IPS DF 6.9 (cell line): ENCODE data around the gene CA10.

ENCODE experiments used
- DNase-seq: peaks from one replicate; pipeline ENCODE4 v3.0.0-alpha.2; 2013; ENCODE audit warnings: low read depth, low spot score
- H3K27ac ChIP-seq: one replicate; pipeline ENCODE4 v1.5.1; 2013; ENCODE audit warnings: low read length, control low read depth
- H3K27me3 ChIP-seq: 2 replicates; pipeline ENCODE4 v1.6.1; 2013; ENCODE audit warnings: mild to moderate bottlenecking, low read length; ENCODE audit not compliant: control insufficient read depth, insufficient read depth
- H3K36me3 ChIP-seq: 2 replicates; pipeline ENCODE4 v1.6.1; 2013; ENCODE audit warnings: low read length; ENCODE audit not compliant: control insufficient read depth, insufficient read depth
- H3K4me1 ChIP-seq: 2 replicates; pipeline ENCODE4 v1.6.1; 2013; ENCODE audit warnings: low read length; ENCODE audit not compliant: control insufficient read depth, insufficient read depth
- H3K4me3 ChIP-seq: 2 replicates; pipeline ENCODE4 v1.5.1; 2013; ENCODE audit warnings: mild to moderate bottlenecking, low read length
- H3K9me3 ChIP-seq: 2 replicates; pipeline ENCODE4 v1.6.1; 2013; ENCODE audit warnings: low read length, inconsistent platforms; ENCODE audit not compliant: control insufficient read depth, insufficient read depth
- WGBS: extraction: QIAGEN DNeasy Blood & Tissue Kit; methylation state at CpG from one replicate; pipeline ENCODE4 v1.1.7; 2013; ENCODE audit warnings: mixed read lengths, missing lambda C conversion rate; ENCODE audit not compliant: insufficient read length, insufficient coverage; 5-methylcytosine and 5-hydroxymethylcytosine counted together

Gene CA10

GRCh38 chr17:51852603-51853002 lies 305.9 kb downstream of the CA10 start:
- no peaks in the 10 kb centered on the region for H3K36me3 ChIP-seq
- DNase-seq: no peak
- no peaks in the 10 kb centered on the region for H3K9me3 ChIP-seq
- no peaks in the 10 kb centered on the region for H3K27me3 ChIP-seq
- H3K4me3 ChIP-seq: no peak overlapping the region
- H3K27ac ChIP-seq: no peak overlapping the region
- no peaks in the 10 kb centered on the region for H3K4me1 ChIP-seq

- Histone ChIP-seq H3K9me3 (no peaks in the 10 kb centered on the region), H3K4me3 (no peak overlapping the region), H3K27me3 (no peaks in the 10 kb centered on the region), H3K27ac (no peak overlapping the region), H3K36me3 (no peaks in the 10 kb centered on the region), H3K4me1 (no peaks in the 10 kb centered on the region)
- no peak for DNase-seq
- no CpG with 5 or more reads among the region's 3 CpGs for WGBS
These were observed 308.3 kb downstream of the CA10 start for GRCh38 chr17:51850201-51850600.

- Histone ChIP-seq H3K27me3 (no peaks in the 10 kb centered on the region), H3K4me3 (no peak overlapping the region), H3K36me3 (no peaks in the 10 kb centered on the region), H3K9me3 (no peaks in the 10 kb centered on the region), H3K27ac (no peak overlapping the region), H3K4me1 (no peaks in the 10 kb centered on the region)
- DNase-seq: no peak
- no CpG with 5 or more reads among the region's 3 CpGs for WGBS
These were observed 310.1 kb downstream of the CA10 start for GRCh38 chr17:51848451-51848850.

DNA sequence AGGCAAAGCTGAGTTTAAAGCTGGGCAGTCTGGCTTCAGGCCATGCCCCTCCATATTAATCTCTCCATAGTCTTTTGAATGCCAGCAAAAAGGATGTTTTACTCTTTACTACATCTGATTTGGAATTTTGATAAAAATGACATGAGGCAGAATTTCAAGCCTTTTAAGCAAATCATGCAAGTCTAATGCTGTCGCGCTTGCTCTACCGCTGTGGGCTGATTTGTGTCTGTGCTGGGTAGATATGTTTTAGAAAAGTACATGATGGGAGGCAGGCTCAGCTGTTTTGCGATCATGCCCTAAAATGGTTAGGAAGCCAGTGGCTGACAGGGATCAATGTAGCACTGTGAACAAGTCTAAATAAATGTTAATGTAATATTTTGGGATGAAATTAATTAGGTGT lies 311.9 kb downstream of the CA10 start:
- no CpG with 5 or more reads among the region's 4 CpGs for WGBS
- Histone ChIP-seq H3K4me1 (no peaks in the 10 kb centered on the region), H3K4me3 (no peak overlapping the region), H3K9me3 (no peaks in the 10 kb centered on the region), H3K27ac (no peak overlapping the region), H3K36me3 (no peaks in the 10 kb centered on the region), H3K27me3 (no peaks in the 10 kb centered on the region)
- DNase-seq: no peak

GRCh38 chr17:51845776-51846175 lies 312.7 kb downstream of the CA10 start:
- Histone ChIP-seq H3K27ac (no peak overlapping the region), H3K9me3 (no peaks in the 10 kb centered on the region), H3K27me3 (no peaks in the 10 kb centered on the region), H3K4me1 (no peaks in the 10 kb centered on the region), H3K36me3 (no peaks in the 10 kb centered on the region), H3K4me3 (no peak overlapping the region)
- DNase-seq: no peak
- WGBS: no CpG with 5 or more reads among the region's 3 CpGs

- H3K4me1 ChIP-seq: no peaks in the 10 kb centered on the region
- H3K27ac ChIP-seq: no peak overlapping the region
- no peak for DNase-seq
- H3K9me3 ChIP-seq: no peaks in the 10 kb centered on the region
- no peaks in the 10 kb centered on the region for H3K27me3 ChIP-seq
- no peak overlapping the region for H3K4me3 ChIP-seq
- H3K36me3 ChIP-seq: no peaks in the 10 kb centered on the region
These were observed 315.8 kb downstream of the CA10 start for GRCh38 chr17:51842763-51843162.

- no peak for DNase-seq
- no peaks in the 10 kb centered on the region for H3K36me3 ChIP-seq
- H3K4me1 ChIP-seq: no peaks in the 10 kb centered on the region
- no peak overlapping the region for H3K27ac ChIP-seq
- H3K4me3 ChIP-seq: no peak overlapping the region
- no peaks in the 10 kb centered on the region for H3K27me3 ChIP-seq
- no peaks in the 10 kb centered on the region for H3K9me3 ChIP-seq
- no CpG with 5 or more reads among the region's 1 CpG for WGBS
These were observed 316.8 kb downstream of the CA10 start for GRCh38 chr17:51841669-51842068.

DNA sequence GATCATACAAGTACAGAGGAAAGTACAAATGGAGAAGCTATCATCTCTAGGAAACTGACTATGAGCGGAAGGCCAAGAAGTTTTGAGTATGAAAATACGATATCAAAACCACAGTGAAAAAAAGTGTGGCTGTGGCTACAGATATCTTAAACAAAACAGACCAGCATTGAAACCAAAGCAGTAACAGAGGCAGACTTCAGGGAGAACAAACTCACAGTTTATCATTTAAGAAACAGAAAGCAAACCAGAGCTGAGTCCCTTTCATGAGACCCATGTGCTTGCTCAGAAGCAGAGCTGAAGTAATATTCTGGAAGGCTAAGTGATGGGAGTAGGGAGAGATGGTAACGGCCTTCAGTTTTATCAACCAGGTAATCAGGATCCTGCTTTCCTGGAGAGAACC lies 317.8 kb downstream of the CA10 start:
- no peak for DNase-seq
- Histone ChIP-seq H3K4me1 (no peaks in the 10 kb centered on the region), H3K9me3 (no peaks in the 10 kb centered on the region), H3K27ac (no peak overlapping the region), H3K36me3 (no peaks in the 10 kb centered on the region), H3K27me3 (no peaks in the 10 kb centered on the region), H3K4me3 (no peak overlapping the region)
- no CpG with 5 or more reads among the region's 3 CpGs for WGBS

- Histone ChIP-seq H3K9me3 (no peaks in the 10 kb centered on the region), H3K4me1 (no peaks in the 10 kb centered on the region), H3K27ac (no peak overlapping the region), H3K4me3 (no peak overlapping the region), H3K36me3 (no peaks in the 10 kb centered on the region), H3K27me3 (no peaks in the 10 kb centered on the region)
- no peak for DNase-seq
- no CpG with 5 or more reads among the region's 3 CpGs for WGBS
These were observed 324.9 kb downstream of the CA10 start for GRCh38 chr17:51833620-51834019.

DNA sequence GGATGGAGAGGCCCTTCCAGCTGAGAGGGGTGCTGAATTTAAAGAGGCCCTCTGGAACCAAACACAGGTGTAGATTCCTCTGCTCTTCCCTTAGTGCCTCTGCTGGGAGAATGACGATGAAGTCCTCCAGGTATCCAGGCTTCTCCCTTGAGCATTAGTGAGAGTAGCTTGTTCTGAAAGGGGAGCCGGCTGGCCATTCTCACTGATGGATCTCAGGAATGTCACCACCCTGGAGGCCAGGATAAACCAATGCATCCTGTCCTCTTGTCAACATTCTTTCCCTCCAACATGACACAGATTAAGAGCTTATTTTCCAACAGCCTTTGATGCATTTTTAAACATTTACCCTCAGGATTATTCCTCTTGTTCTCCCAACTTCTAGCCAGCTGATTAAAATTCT lies 325.5 kb downstream of the CA10 start:
- DNase-seq: no peak
- Histone ChIP-seq H3K27me3 (no peaks in the 10 kb centered on the region), H3K4me3 (no peak overlapping the region), H3K36me3 (no peaks in the 10 kb centered on the region), H3K27ac (no peak overlapping the region), H3K9me3 (no peaks in the 10 kb centered on the region), H3K4me1 (no peaks in the 10 kb centered on the region)
- WGBS: no CpG with 5 or more reads among the region's 2 CpGs

DNA sequence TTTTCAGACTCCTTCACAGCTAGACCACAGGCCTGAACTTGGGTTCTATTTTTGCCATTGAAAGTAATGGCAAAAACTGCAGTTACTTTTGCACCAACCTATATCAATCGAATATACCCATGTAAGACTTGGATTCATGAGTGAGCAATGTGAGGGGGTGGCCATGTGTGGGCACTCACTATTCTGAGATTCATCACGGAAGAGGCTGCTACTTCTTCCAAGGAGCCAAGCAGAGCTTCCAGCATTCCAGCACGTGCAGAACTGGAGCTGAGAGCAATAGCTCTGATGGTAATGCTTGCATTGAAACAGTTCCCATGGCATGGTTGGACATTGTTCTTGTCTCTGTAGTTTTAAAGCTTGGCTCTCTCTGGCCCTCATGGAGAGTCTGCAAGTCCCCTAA lies 327.6 kb downstream of the CA10 start:
- Histone ChIP-seq H3K36me3 (no peaks in the 10 kb centered on the region), H3K9me3 (no peaks in the 10 kb centered on the region), H3K27me3 (no peaks in the 10 kb centered on the region), H3K4me3 (no peak overlapping the region), H3K4me1 (no peaks in the 10 kb centered on the region), H3K27ac (no peak overlapping the region)
- WGBS: no CpG with 5 or more reads among the region's 3 CpGs
- DNase-seq: no peak
